K562 (cell line): ENCODE measurements around the gene HAVCR1. TPM values are rescaled to one million over a fixed set of nuclear protein-coding genes. Genes with fewer than 3 reads are reported as not detected.

Experiments used
- ATAC-seq: fragments of 200-7000 bp; cut with Tn5 transposase; 3 replicates; pipeline ENCODE4 v1.9.1; 2020; ENCODE audit warnings: moderate library complexity
- BruUV-seq: library from RNA; stranded (reverse); fragments of 400-500 nt; replicated peaks from 2 replicates; lab custom pipeline; 2021; lab: Mats Ljungman, UMichigan
- CTCF ChIA-PET: fragments of 300-600 bp; formaldehyde crosslinking; extraction: SDS; loops from one replicate; lab custom pipeline; 2021; ENCODE audit warnings: low intra/inter-chr PET ratio; lab: Yijun Ruan, JAX
- POLR2A ChIA-PET: fragments of 300-600, 350-650 bp; sonication (Branson Sonifier 250); formaldehyde crosslinking; extraction: SDS; loops from one replicate; lab custom pipeline; 2021; ENCODE audit warnings: antibody characterized with exemption, inconsistent platforms; lab: Yijun Ruan, JAX
- DNase-seq, 4 experiments: peaks; one replicate each; pipeline versions ENCODE4 v3.0.0 to v3.0.0-alpha.2; 2011 to 2018; ENCODE audit warnings: low spot score in 3 of 4, mixed read lengths in 3 of 4; ENCODE audit errors: extremely low read depth in 1 of 4
- FAIRE-seq: peaks from 2 replicates; lab custom pipeline; 2011; peaks lifted over from hg19 to GRCh38; lab: Jason Lieb, UNC
- H2AFZ ChIP-seq: 2 replicates; pipeline ENCODE4 v1.6.0; 2011; ENCODE audit warnings: low read depth, low read length, control low read depth, inconsistent platforms
- H3K27ac ChIP-seq: fragments of 200-600 bp; 3 replicates; pipeline ENCODE4 v1.8.0; 2011; ENCODE audit warnings: low read depth, mild to moderate bottlenecking, control low read depth, inconsistent platforms, low read length, moderate library complexity, mixed read lengths; ENCODE audit errors: extremely low read depth
- H3K27me3 ChIP-seq, 2 experiments: fragments of 300-600 bp in 1 of 2; 2 replicates in 1 of 2; 3 replicates in 1 of 2; pipeline versions ENCODE4 v1.6.0 to v1.8.0; 2011; ENCODE audit warnings: inconsistent platforms in 2 of 2, low read length in 2 of 2, mild to moderate bottlenecking in 1 of 2, mixed read lengths in 1 of 2, moderate library complexity in 1 of 2; ENCODE audit not compliant: control insufficient read depth in 2 of 2, insufficient read depth in 2 of 2
- H3K36me3 ChIP-seq: fragments of 300-600 bp; 3 replicates; pipeline ENCODE4 v1.8.0; 2011; ENCODE audit warnings: mild to moderate bottlenecking, low read length, inconsistent platforms; ENCODE audit not compliant: control insufficient read depth, insufficient read depth
- H3K4me1 ChIP-seq, 2 experiments: fragments of 200-600 bp in 1 of 2; replicated peaks in 1 of 2; 2 replicates in 1 of 2; 3 replicates in 1 of 2; pipeline versions ENCODE4 v1.5.1 to v1.8.0; 2011; ENCODE audit warnings: inconsistent platforms in 2 of 2, low read length in 2 of 2, mild to moderate bottlenecking in 1 of 2, mixed read lengths in 1 of 2, moderate library complexity in 1 of 2; ENCODE audit not compliant: control insufficient read depth in 2 of 2, insufficient read depth in 2 of 2
- H3K4me2 ChIP-seq: 2 replicates; pipeline ENCODE4 v1.6.1; 2011; ENCODE audit warnings: low read length, control low read depth, inconsistent platforms, mixed read lengths; ENCODE audit not compliant: insufficient read depth
- H3K4me3 ChIP-seq: fragments of 200-600 bp; sonication (generic), shearing (Covaris generic); 2 replicates; pipeline ENCODE4 v1.5.1; 2016; ENCODE audit warnings: control low read depth, inconsistent platforms
- H3K79me2 ChIP-seq: fragments of 200-600 bp; 3 replicates; pipeline ENCODE4 v1.8.0; 2011; ENCODE audit warnings: low read length, inconsistent platforms; ENCODE audit not compliant: control insufficient read depth, insufficient read depth
- H3K9ac ChIP-seq, 2 experiments: 2 replicates each; pipeline versions ENCODE4 v1.6.0 to v1.6.1; 2011; ENCODE audit warnings: low read depth in 2 of 2, low read length in 2 of 2, control low read depth in 1 of 2, inconsistent platforms in 1 of 2, mild to moderate bottlenecking in 1 of 2, mixed read lengths in 1 of 2; ENCODE audit not compliant: insufficient read depth in 1 of 2
- H3K9me1 ChIP-seq: one replicate; pipeline ENCODE4 v1.6.0; 2011; ENCODE audit warnings: inconsistent platforms, mild to moderate bottlenecking, low read length, moderate library complexity; ENCODE audit not compliant: control insufficient read depth, insufficient read depth
- H3K9me3 ChIP-seq: replicated peaks from 2 replicates; pipeline ENCODE4 v1.5.1; 2011; ENCODE audit warnings: low read depth, low read length, inconsistent platforms; ENCODE audit not compliant: control insufficient read depth, insufficient read depth
- H4K20me1 ChIP-seq: replicated peaks from 2 replicates; pipeline ENCODE4 v1.6.1; 2011; ENCODE audit warnings: low read length, inconsistent platforms, mixed read lengths; ENCODE audit not compliant: control insufficient read depth, insufficient read depth
- BHLHE40 ChIP-seq: IDR thresholded peaks from 2 replicates; pipeline ENCODE4 v1.6.1; 2011; ENCODE audit warnings: low read length, improper control_type of control experiment
- EGR1 ChIP-seq: fragments of 450-650 bp; conservative IDR thresholded peaks from 2 replicates; pipeline ENCODE4 v1.6.1; 2017; ENCODE audit warnings: mild to moderate bottlenecking
- ELF4 ChIP-seq: fragments of 450-650 bp; formaldehyde crosslinking; IDR thresholded peaks from 2 replicates; pipeline ENCODE4 v1.4.0; 2022; ENCODE audit warnings: missing genetic modification characterization
- FOS ChIP-seq: IDR thresholded peaks from 3 replicates; pipeline ENCODE4 v1.6.1; 2011; ENCODE audit not compliant: insufficient read length; ENCODE audit errors: extremely low read depth
- MAFK ChIP-seq: IDR thresholded peaks from 2 replicates; pipeline ENCODE4 v1.6.1; 2011; ENCODE audit warnings: low read length, improper control_type of control experiment
- PHB2 ChIP-seq: fragments of 450-650 bp; IDR thresholded peaks from 2 replicates; pipeline ENCODE4 v1.6.1; 2017; ENCODE audit warnings: low read depth
- PHF21A ChIP-seq: fragments of 450-650 bp; IDR thresholded peaks from 2 replicates; pipeline ENCODE4 v1.6.1; 2017; ENCODE audit warnings: low read depth, borderline replicate concordance
- PPARD ChIP-seq: fragments of 250-450 bp; sonication (Bioruptor Pico); IDR thresholded peaks from 2 replicates; pipeline ENCODE4 v1.8.0; 2022; ENCODE audit warnings: inconsistent platforms, mild to moderate bottlenecking, moderate library complexity
- SNIP1 ChIP-seq: fragments of 450-650 bp; IDR thresholded peaks from 2 replicates; pipeline ENCODE4 v1.7.1; 2017; ENCODE audit warnings: low read depth, mild to moderate bottlenecking
- STAT5B ChIP-seq: fragments of 250-450 bp; sonication (Bioruptor Pico); IDR thresholded peaks from 2 replicates; pipeline ENCODE4 v1.8.0; 2021; ENCODE audit warnings: mild to moderate bottlenecking, inconsistent platforms
- U2AF2 ChIP-seq: fragments of 200-400 bp; formaldehyde crosslinking; optimal IDR thresholded peaks from 2 replicates; pipeline ENCODE3; 2017; ENCODE audit warnings: low read depth, mild to moderate bottlenecking, low read length
- ZBTB34 ChIP-seq: fragments of 250-450 bp; sonication (Bioruptor Pico); IDR thresholded peaks from 2 replicates; pipeline ENCODE4 v1.8.0; 2021; ENCODE audit warnings: mild to moderate bottlenecking, moderate library complexity
- ZNF217 ChIP-seq: sonication (generic); formaldehyde crosslinking; IDR thresholded peaks from 2 replicates; pipeline ENCODE4 v1.8.0; 2022; ENCODE audit warnings: mild to moderate bottlenecking, missing genetic modification reagents
- ZNF507 ChIP-seq: conservative IDR thresholded peaks from 2 replicates; pipeline ENCODE4 v1.6.1; 2017; ENCODE audit warnings: missing genetic modification characterization, missing compliant biosample characterization
- ZNF551 ChIP-seq: fragments of 250-450 bp; sonication (Bioruptor Pico); IDR thresholded peaks from 2 replicates; pipeline ENCODE4 v1.5.0; 2021; ENCODE audit warnings: mild to moderate bottlenecking, moderate library complexity
- ZNF583 ChIP-seq: fragments of 250-450 bp; sonication (Bioruptor Pico); IDR thresholded peaks from 2 replicates; pipeline ENCODE4 v1.4.0; 2020
- ZNF740 ChIP-seq, 3 experiments: fragments of 200-800 bp in 1 of 3; sonication (Bioruptor generic) in 1 of 3; sonication (generic) in 1 of 3; formaldehyde crosslinking in 1 of 3; IDR thresholded peaks; 2 replicates each; pipeline versions ENCODE4 v1.6.1 to v1.8.0; 2016 to 2022; ENCODE audit warnings: mild to moderate bottlenecking in 2 of 3, missing compliant biosample characterization in 2 of 3, missing genetic modification characterization in 2 of 3, missing genetic modification reagents in 1 of 3
- ZNF79 ChIP-seq: fragments of 250-450 bp; sonication (Bioruptor Pico); IDR thresholded peaks from 2 replicates; pipeline ENCODE4 v1.4.0; 2020; ENCODE audit warnings: low read depth, mild to moderate bottlenecking, moderate library complexity
- WGBS: fragments of 100-300 bp; shearing (Covaris generic); methylation state at CpG from one replicate; pipeline ENCODE4 v1.1.6; 2016; ENCODE audit warnings: low coverage, mixed read lengths; ENCODE audit not compliant: insufficient coverage; ENCODE audit errors: missing lambda C conversion rate; 5-methylcytosine and 5-hydroxymethylcytosine counted together
- in situ Hi-C: fragments of 300-500 bp; cut with MboI; formaldehyde crosslinking; loops from 4 replicates; pipeline ENCODE4 v1.15.0; 2018; ENCODE audit warnings: inconsistent platforms, mixed read lengths
- intact Hi-C: fragments of 100-400 bp; cut with micrococcal nuclease; formaldehyde crosslinking; loops from 2 replicates; pipeline ENCODE4 v1.14.2; 2022
- polyA plus RNA-seq, 8 experiments: library from polyadenylated mRNA; depleted of rRNA in 4 of 8; stranded (reverse) in 5 of 8; unstranded in 3 of 8; fragments of >200 nt; fragmentation: Nextera tagmentation in 2 of 8; fragmentation: Illumina TruSeq in 1 of 8; extraction: Ambion mirVana in 2 of 8; extraction: Trizol in 1 of 8; gene quantifications; 2 replicates each; pipeline versions ENCODE4 v1.2.1 to v1.2.3, GENCODE V29; 2011 to 2014; ENCODE audit warnings: inconsistent platforms in 1 of 8, missing spikeins in 1 of 8
- total RNA-seq, 7 experiments: library from RNA; depleted of rRNA in 6 of 7; stranded (reverse); fragments of >200 nt in 6 of 7; fragmentation: Illumina TruSeq in 2 of 7; extraction: Trizol in 2 of 7; gene quantifications; 2 replicates each; pipeline versions ENCODE4 v1.2.1 to v1.2.3, GENCODE V29; 2011 to 2021; ENCODE audit warnings: low replicate concordance in 1 of 7
- TF ChIP-seq, protein P1 (sequence below): fragments of 450-650 bp; IDR thresholded peaks from 2 replicates; pipeline ENCODE4 v1.6.1; 2017; ENCODE audit warnings: antibody characterized with exemption

The HAVCR1 gene
- total and polyA plus RNA-seq, 9 of the 15 experiments (the other 6 are each of a cell fraction or from before 2014, with no cell fraction given): 0.04 TPM; not detected in 8

DNA sequence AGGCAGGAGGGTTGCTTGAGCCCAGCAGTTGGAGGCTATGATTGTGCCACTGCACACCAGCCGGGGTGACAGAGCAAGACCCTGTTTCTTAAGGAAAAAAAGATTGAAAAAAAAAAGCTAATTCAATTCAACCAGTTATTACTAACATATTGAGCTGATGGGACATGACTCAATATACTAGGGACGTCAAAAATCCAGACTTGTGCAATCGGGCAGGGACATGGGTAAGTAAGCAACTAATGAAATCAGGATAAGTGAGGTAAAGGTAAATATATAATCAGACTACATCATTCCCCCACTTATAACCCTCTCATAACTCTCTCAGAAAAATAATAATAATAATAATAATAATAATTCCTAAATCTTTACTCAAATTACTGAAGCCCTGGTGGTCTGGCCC lies 975 bp upstream of the HAVCR1 start:
- no peak for TF ChIP-seq ZNF217 (CRISPR knock-in tag)
- no peak for TF ChIP-seq ZNF740 (CRISPR knock-in tag; IDR thresholded peaks at IDR 0.05)
- no peak for TF ChIP-seq ZNF740 (tag; IDR thresholded peaks at IDR 0.05)
- TF ChIP-seq, protein P1, sequence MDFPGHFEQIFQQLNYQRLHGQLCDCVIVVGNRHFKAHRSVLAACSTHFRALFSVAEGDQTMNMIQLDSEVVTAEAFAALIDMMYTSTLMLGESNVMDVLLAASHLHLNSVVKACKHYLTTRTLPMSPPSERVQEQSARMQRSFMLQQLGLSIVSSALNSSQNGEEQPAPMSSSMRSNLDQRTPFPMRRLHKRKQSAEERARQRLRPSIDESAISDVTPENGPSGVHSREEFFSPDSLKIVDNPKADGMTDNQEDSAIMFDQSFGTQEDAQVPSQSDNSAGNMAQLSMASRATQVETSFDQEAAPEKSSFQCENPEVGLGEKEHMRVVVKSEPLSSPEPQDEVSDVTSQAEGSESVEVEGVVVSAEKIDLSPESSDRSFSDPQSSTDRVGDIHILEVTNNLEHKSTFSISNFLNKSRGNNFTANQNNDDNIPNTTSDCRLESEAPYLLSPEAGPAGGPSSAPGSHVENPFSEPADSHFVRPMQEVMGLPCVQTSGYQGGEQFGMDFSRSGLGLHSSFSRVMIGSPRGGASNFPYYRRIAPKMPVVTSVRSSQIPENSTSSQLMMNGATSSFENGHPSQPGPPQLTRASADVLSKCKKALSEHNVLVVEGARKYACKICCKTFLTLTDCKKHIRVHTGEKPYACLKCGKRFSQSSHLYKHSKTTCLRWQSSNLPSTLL: no peak
- TF ChIP-seq ZNF551 (CRISPR knock-in tag): no peak
- TF ChIP-seq ZBTB34: no peak
- no peak for TF ChIP-seq PHB2
- no peak for TF ChIP-seq PPARD (CRISPR knock-in tag)
- TF ChIP-seq ZNF507 (tag): no peak
- TF ChIP-seq ELF4 (CRISPR knock-in tag): no peak
- TF ChIP-seq BHLHE40: no peak
- TF ChIP-seq SNIP1: no peak
- no peak for TF ChIP-seq MAFK
- no peak for TF ChIP-seq ZNF583 (CRISPR knock-in tag)
- no peak for TF ChIP-seq EGR1
- no peak for TF ChIP-seq PHF21A
- TF ChIP-seq U2AF2: no peak
- TF ChIP-seq STAT5B (CRISPR knock-in tag): no peak
- no peak for TF ChIP-seq FOS
- no peak for TF ChIP-seq ZNF79
- no TSS peak for BruUV-seq
- H3K27me3 ChIP-seq: peaks cover 2 to 5% of the 10 kb centered on the region in 2 experiments; a peak in 2 of 5 replicates
- H3K4me2 ChIP-seq: no peak overlapping the region
- in situ Hi-C loops (no loop called here), intact Hi-C loops (no loop called here)
- H3K9me3 ChIP-seq: no peaks in the 10 kb centered on the region
- ATAC-seq: no peak
- H3K4me1 ChIP-seq: no peaks in the 10 kb centered on the region
- no peaks in the 10 kb centered on the region for H3K36me3 ChIP-seq
- H4K20me1 ChIP-seq: no peaks in the 10 kb centered on the region
- no peak overlapping the region for H2AFZ ChIP-seq
- ChIA-PET CTCF (no interaction called here), POLR2A (interaction anchor here (0.7 kb wide), 1 partner anchor 12 kb away, joined by 3 read pairs; no protein-coding TSS in a partner anchor)
- no peak for DNase-seq
- no peak overlapping the region for H3K4me3 ChIP-seq
- WGBS: 0% methylated on average over 3 of the region's 3 CpGs
- no peaks in the 10 kb centered on the region for H3K9me1 ChIP-seq
- H3K27ac ChIP-seq: no peak overlapping the region
- no peak overlapping the region for H3K9ac ChIP-seq
- H3K79me2 ChIP-seq: no peaks in the 10 kb centered on the region
- no peak for FAIRE-seq
